Stimulated activated naive CD8-positive, alpha-beta T cell treated with anti-CD3 and anti-CD28 coated beads, Interleukin-15, Interleukin-2, amounts not matched to agents 100 ng/mL and 50 ng/mL, for 24 hours (primary cell): Measurements from ENCODE around the gene RREB1.
A peak's percentile ranks its signal among the peaks of the same experiment; 100 is the strongest.

Experiments used
- H3K27ac Mint-ChIP-seq: one replicate; pipeline ENCODE4 v1.8.0; 2021; ENCODE audit warnings: mild to moderate bottlenecking, mixed read lengths
- H3K27me3 Mint-ChIP-seq: one replicate; pipeline ENCODE4 v1.8.0; 2021; ENCODE audit warnings: mixed read lengths
- H3K36me3 Mint-ChIP-seq: one replicate; pipeline ENCODE4 v1.8.0; 2021; ENCODE audit warnings: low read depth, mixed read lengths
- H3K4me1 Mint-ChIP-seq: one replicate; pipeline ENCODE4 v1.8.0; 2021; ENCODE audit warnings: low read depth, mixed read lengths
- H3K4me3 Mint-ChIP-seq: one replicate; pipeline ENCODE4 v1.8.0; 2021; ENCODE audit warnings: mild to moderate bottlenecking, mixed read lengths
- H3K9me3 Mint-ChIP-seq: one replicate; pipeline ENCODE4 v1.8.0; 2021; ENCODE audit warnings: mixed read lengths

The RREB1 gene

DNA sequence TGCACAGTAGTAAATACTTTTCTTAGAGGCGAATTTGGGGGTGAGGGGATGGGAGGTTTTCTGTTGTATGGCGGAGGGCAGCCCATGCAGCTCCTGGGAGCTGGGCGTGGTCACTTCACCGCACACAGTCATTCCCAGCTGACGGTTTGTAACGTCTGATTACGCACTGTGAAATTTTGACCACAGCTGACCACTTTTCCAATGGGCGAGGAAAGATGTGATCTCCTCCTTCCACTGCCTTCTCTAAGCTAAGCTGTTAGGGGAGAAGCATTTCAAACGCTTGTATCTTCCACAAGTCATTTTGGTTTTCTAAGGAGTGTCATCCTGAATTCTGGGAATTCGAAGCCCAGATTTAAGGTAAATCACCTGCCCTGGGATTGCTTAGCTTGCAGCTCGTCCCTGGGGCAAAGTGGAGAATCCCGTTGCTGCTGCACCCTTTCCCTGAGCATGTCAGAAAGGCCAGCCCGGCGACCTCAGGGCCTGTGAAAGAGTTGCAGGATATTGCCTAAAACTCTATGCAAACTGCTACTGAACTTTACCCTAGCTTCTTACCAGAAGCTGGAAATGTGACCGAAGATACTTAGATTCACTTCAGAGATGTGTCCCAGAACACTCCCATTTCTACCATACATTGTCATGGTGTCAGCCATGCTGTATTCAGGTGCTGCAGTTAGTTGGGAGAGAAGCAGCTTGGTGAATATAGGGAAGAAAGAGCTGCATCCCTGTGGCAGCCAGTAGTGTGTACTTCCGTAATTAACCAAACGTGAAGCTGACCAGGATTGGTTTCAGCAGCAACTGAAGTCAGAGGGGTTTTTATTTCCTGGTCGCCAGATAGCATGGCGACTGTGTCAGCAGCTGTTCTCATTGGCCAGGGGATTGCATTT is 58.9 kb downstream of the RREB1 start:
- H3K36me3 Mint-ChIP-seq = peaks cover 16% of the 10 kb centered on the region
- H3K27ac Mint-ChIP-seq = no peak overlapping the region
- no peaks in the 10 kb centered on the region for H3K9me3 Mint-ChIP-seq
- H3K4me1 Mint-ChIP-seq = peaks cover 55% of the 10 kb centered on the region
- H3K4me3 Mint-ChIP-seq = no peak overlapping the region
- no peaks in the 10 kb centered on the region for H3K27me3 Mint-ChIP-seq

DNA sequence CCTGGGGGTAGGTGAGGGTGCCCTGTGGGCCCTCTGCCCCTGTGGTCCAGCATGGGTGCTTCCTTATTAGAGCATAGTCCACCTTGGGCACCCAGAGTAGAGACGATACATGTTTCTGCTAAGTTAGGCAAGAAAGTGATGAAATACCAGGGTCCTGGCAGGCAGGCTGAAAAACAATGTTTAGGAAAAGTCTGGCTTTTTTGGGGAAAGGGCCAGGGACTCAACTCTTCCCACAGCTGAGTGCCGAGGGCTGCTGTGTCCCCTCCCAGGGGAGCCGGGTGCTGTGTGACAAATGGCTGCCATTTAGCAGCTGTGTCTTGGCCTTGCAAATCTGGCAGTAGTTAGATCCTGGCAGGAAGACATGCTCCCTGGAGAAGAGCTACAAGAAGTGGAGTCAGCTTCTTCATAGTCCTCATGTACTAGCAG is 61.5 kb downstream of the RREB1 start:
- Mint-ChIP-seq H3K27ac (no peak overlapping the region), H3K27me3 (no peaks in the 10 kb centered on the region), H3K4me3 (no peak overlapping the region), H3K36me3 (peaks cover 7% of the 10 kb centered on the region), H3K9me3 (no peaks in the 10 kb centered on the region), H3K4me1 (peaks cover 40% of the 10 kb centered on the region)

DNA sequence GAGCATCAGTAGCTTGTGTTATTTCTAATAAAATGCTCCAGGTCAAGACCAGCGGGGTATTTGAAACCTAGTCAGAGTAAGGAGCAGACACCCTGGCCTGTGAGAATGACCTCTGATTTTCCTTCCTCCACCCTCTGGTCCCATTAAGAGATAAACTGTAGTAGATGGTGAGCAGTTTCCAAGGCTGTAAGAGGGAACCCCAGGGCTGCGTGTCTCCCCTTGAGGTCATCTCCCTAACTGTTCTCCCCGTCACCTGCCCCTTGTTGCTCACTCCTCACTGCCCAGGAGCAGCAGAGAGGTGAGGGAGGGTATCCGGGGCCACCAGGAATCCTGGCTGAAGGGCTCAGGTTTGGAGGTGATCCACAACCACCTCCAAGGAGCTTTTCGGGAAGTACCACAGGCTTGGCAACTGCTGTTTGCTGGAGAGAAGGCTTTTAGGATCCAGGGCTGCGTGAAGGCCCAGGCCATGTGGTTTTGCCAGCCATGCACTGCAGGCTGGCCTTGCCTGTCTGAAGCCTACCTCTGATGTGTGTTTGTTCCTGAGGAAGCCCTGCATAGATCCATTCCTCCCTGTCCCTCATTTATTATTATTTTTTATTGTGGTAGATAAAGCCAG is 62.5 kb downstream of the RREB1 start:
- H3K36me3 Mint-ChIP-seq = peaks cover 7% of the 10 kb centered on the region
- no peak overlapping the region for H3K27ac Mint-ChIP-seq
- H3K27me3 Mint-ChIP-seq = no peaks in the 10 kb centered on the region
- H3K4me1 Mint-ChIP-seq = peaks cover 31% of the 10 kb centered on the region
- H3K4me3 Mint-ChIP-seq = no peak overlapping the region
- no peaks in the 10 kb centered on the region for H3K9me3 Mint-ChIP-seq

DNA sequence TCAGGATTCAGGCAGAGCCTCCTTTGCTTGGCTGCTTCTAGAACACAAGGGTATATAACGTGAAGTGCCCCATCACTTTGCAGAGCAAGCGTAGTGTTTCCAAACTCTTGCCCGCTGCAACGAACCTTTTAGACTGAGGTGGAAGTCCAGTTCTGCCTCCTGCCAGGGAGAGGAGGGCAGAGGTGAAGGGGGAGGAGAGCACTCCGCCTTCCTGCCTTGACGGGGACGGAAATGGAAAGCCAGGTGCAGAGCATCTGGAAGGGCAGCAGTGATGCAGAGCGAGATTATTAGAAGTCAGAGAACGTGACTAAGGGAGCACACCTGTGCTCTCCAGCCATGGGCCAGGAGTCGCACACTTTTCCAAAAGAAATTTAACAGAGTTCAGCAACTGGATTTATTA is 63.4 kb downstream of the RREB1 start:
- peaks cover 24% of the 10 kb centered on the region for H3K4me1 Mint-ChIP-seq
- peaks cover 4% of the 10 kb centered on the region for H3K36me3 Mint-ChIP-seq
- no peaks in the 10 kb centered on the region for H3K27me3 Mint-ChIP-seq
- no peak overlapping the region for H3K4me3 Mint-ChIP-seq
- no peak overlapping the region for H3K27ac Mint-ChIP-seq
- no peaks in the 10 kb centered on the region for H3K9me3 Mint-ChIP-seq

DNA sequence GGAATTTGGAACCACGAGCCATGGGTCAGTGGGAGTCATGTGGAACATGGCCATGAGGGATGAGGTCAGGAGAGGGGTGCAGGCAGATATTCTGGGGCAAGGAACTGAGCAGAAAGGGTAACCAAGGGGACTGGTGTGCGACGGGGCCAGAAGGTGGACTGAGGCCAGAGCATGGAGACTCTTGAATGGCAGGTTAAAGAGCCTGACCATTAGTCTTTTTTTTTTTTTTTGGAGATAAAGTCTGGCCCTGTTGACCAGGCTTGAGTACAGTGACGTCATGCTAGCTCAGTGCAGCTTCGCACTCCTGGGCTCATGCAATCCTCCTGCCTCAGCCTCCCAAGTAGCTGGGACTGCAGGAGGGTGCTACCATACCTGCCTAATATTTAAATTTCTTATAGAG is 64.0 kb downstream of the RREB1 start:
- no peaks in the 10 kb centered on the region for H3K9me3 Mint-ChIP-seq
- H3K36me3 Mint-ChIP-seq = peaks cover 10% of the 10 kb centered on the region
- no peak overlapping the region for H3K4me3 Mint-ChIP-seq
- H3K27ac Mint-ChIP-seq = no peak overlapping the region
- peaks cover 19% of the 10 kb centered on the region for H3K4me1 Mint-ChIP-seq
- no peaks in the 10 kb centered on the region for H3K27me3 Mint-ChIP-seq

DNA sequence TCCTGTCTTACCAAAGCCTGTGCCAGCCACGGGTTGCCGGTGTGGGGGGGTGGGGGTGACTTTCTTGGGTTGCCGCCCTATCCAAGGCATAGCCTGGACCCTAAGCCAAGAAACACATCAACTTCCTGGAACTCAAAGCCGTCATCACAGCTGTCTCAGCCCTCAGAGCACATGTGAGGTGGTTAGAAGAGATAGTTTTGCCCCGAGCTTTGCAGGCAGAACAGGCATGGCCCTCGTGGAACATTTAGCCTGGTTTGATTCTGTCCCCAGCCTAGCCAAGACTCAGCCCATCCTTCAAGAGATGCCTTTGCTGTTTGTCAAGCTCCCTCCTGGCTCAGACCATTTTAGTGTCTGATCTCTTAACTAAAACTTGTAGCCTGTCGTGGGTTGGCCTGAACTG is 64.9 kb downstream of the RREB1 start:
- Mint-ChIP-seq H3K4me3 (no peak overlapping the region), H3K27me3 (no peaks in the 10 kb centered on the region), H3K27ac (no peak overlapping the region), H3K4me1 (peaks cover 15% of the 10 kb centered on the region), H3K36me3 (peaks cover 17% of the 10 kb centered on the region), H3K9me3 (no peaks in the 10 kb centered on the region)

DNA sequence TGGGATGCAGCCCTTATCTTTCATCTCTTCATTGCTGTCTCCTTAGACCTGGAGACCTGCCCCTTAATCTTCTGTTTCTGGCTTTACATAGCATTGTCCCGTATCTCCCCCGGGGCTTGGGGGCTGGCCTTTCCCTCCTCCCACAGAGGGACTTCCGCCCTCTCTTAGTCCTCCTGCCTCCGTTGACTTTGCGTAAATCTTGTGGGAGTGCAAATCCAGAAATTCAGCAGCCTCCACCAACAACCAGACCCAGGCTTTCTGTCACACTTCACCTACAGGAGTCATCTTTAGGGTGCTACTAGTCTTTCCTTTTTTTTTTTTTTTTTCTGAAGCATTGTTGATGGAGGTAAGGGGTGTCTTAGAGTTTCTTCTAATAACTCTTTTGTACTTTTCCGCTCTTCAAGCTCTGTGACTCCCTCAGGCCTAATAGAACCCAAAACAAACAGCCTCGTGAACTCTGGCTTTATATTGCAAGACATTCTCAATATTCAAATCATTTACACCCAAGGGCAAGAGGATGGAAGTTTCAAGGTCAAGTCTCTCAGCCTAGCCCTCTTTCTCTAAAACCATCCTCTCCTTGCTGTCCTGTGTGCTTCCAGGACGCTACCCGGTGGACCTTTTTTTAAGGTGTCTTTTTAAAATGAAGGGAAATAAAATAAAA is 66.2 kb downstream of the RREB1 start:
- Mint-ChIP-seq H3K9me3 (no peaks in the 10 kb centered on the region), H3K4me1 (peaks cover 8% of the 10 kb centered on the region), H3K27ac (no peak overlapping the region), H3K27me3 (no peaks in the 10 kb centered on the region), H3K36me3 (peaks cover 26% of the 10 kb centered on the region), H3K4me3 (no peak overlapping the region)

DNA sequence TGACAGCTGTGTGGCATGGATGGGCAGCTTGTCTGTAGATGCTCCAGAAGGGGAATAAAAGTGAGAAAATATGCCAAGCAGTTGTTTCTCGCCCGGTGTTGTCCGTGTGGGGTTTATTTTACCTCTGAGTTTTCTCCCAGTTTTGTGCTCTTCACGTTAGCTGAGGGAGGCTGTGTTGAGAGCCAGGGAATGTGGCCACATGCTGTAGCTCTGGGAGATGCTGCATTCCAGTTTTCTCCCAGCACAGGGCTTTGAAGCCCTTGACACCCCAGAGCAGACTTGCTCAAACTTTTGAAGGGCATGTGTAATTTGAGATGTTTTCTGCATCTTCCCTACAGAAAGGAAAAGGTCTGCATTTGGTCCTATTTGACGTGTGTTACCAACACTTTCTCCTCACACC is 67.7 kb downstream of the RREB1 start:
- no peaks in the 10 kb centered on the region for H3K9me3 Mint-ChIP-seq
- peaks cover 38% of the 10 kb centered on the region for H3K36me3 Mint-ChIP-seq
- H3K27ac Mint-ChIP-seq = no peak overlapping the region
- no peak overlapping the region for H3K4me3 Mint-ChIP-seq
- H3K27me3 Mint-ChIP-seq = no peaks in the 10 kb centered on the region
- peaks cover 8% of the 10 kb centered on the region for H3K4me1 Mint-ChIP-seq

DNA sequence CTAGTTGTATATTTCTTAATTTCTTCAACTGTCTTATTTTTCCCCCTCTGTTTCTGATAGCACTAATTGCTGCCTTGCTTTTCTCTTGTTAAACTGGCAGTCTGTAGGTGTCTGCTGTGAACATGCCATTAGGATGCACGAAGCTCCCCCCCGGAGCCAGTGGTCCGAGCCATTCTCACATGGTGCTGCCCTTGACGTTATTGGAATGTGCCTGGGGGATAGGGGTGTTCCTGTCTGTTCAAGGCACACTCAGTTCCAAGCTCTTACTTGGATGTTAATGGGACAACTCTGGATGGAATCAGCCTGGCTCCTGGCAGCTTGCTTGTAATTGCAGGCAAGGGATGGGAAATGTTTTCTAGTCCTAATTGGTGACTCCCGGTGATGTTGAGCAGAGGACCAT is 68.4 kb downstream of the RREB1 start:
- Mint-ChIP-seq H3K27ac (no peak overlapping the region), H3K9me3 (no peaks in the 10 kb centered on the region), H3K36me3 (peaks cover 46% of the 10 kb centered on the region), H3K27me3 (no peaks in the 10 kb centered on the region), H3K4me1 (peaks cover 4% of the 10 kb centered on the region), H3K4me3 (no peak overlapping the region)

DNA sequence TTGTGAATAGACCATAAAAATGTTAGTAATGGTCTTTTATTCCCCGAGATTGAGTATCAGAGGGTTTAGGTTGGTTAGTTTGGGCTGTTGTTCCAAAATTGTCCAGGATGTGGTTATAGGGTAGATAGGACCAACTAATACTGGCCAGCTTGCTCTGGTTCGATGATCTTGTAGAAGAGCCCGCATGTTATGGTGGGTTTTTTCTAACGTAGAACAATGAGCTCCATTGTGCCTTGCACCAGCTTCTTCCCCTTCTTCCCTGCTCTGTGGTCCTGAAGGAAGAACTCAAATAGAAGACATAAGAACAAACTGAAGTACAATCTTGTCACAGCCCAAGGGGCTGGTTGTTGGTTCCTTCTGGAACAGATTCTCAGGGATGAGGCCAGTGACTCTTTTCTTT is 70.5 kb downstream of the RREB1 start:
- H3K4me3 Mint-ChIP-seq = no peak overlapping the region
- no peak overlapping the region for H3K27ac Mint-ChIP-seq
- H3K9me3 Mint-ChIP-seq = no peaks in the 10 kb centered on the region
- H3K36me3 Mint-ChIP-seq = peaks cover 62% of the 10 kb centered on the region
- H3K27me3 Mint-ChIP-seq = no peaks in the 10 kb centered on the region
- no peaks in the 10 kb centered on the region for H3K4me1 Mint-ChIP-seq

DNA sequence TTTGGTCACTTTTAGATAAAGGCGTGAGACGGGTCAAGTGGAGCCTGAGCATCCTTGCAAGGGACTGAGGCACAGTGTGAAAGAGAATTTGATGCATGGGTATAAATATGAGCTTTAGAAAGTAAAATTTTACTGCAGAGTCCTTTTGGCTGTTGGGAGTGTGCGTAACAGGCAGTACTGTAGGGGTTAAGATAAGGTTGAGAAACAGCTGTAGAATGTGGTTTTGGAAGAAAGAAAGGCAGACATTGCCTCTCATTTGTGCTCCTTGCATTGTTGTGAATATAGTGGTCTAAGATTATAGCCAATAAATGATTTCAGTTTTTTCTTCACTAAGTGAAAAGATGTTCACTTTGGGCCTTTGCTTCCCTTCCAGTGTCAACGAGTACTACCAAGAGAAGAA is 73.0 kb downstream of the RREB1 start:
- Mint-ChIP-seq H3K27me3 (no peaks in the 10 kb centered on the region), H3K27ac (no peak overlapping the region), H3K36me3 (peaks cover 80% of the 10 kb centered on the region), H3K4me1 (no peaks in the 10 kb centered on the region), H3K9me3 (no peaks in the 10 kb centered on the region), H3K4me3 (no peak overlapping the region)

DNA sequence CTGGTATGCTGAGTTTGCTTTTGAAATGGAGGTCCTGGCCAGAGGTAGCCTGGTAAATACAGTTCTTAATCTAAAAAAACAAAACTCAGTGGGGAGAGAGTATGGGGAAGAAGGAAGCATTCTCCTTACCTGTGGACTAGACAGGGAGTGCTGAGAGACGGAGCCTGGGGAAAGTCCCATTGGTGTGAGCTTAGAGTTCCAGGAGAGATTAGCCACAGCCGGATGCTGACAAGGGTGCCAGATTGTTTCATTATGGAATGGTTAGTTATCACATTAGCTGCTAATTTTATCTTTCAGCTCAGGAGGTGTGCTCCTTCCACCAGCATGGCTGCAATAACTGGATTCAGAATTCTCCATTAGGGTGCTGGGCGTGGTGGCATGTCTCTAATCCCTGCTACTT is 75.9 kb downstream of the RREB1 start:
- Mint-ChIP-seq H3K36me3 (peaks cover 83% of the 10 kb centered on the region), H3K4me3 (no peak overlapping the region), H3K27me3 (no peaks in the 10 kb centered on the region), H3K27ac (no peak overlapping the region), H3K4me1 (peaks cover 7% of the 10 kb centered on the region), H3K9me3 (no peaks in the 10 kb centered on the region)

DNA sequence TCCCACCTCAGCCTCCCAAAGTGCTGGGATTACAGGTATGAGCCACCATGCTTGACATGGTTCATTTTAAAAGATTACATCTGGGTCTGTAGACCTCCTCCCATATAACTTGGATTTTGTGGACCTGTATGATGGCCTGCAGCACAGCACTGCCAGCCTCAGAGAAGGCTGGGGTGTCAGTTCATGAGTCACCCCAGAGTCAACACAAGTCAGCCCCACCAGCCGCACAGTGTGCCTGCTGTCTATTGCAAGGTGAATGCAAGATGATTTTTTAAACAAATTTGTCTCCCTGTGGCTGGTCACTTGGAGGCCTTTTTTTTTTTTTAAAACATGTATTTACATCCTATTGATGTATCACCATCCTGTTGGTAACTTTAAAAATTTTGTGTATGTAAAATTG is 76.7 kb downstream of the RREB1 start:
- peaks cover 84% of the 10 kb centered on the region for H3K36me3 Mint-ChIP-seq
- H3K4me1 Mint-ChIP-seq = peaks cover 11% of the 10 kb centered on the region
- H3K4me3 Mint-ChIP-seq = no peak overlapping the region
- no peak overlapping the region for H3K27ac Mint-ChIP-seq
- no peaks in the 10 kb centered on the region for H3K9me3 Mint-ChIP-seq
- no peaks in the 10 kb centered on the region for H3K27me3 Mint-ChIP-seq

DNA sequence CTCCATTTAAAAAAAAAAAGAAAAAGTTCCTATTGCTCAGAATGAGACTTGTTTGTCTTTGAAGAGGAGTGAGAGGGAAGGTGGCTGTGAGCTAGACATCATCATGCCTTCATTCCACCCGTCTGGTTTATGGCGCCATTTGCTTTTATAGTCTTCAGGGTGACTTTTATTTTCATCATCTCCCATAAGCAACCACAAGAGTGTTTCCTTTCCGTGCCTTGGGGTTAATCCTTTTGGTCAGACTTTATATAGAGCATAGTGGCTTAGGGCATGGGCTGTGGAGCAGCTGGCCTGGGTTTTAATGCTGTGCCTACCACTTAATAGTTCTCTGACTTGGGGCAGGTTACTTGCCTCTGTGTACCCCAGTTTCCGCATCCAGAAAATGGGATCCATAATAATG is 77.8 kb downstream of the RREB1 start:
- no peak overlapping the region for H3K27ac Mint-ChIP-seq
- H3K36me3 Mint-ChIP-seq = peaks cover 86% of the 10 kb centered on the region
- H3K4me3 Mint-ChIP-seq = no peak overlapping the region
- H3K9me3 Mint-ChIP-seq = no peaks in the 10 kb centered on the region
- no peaks in the 10 kb centered on the region for H3K27me3 Mint-ChIP-seq
- peaks cover 11% of the 10 kb centered on the region for H3K4me1 Mint-ChIP-seq

DNA sequence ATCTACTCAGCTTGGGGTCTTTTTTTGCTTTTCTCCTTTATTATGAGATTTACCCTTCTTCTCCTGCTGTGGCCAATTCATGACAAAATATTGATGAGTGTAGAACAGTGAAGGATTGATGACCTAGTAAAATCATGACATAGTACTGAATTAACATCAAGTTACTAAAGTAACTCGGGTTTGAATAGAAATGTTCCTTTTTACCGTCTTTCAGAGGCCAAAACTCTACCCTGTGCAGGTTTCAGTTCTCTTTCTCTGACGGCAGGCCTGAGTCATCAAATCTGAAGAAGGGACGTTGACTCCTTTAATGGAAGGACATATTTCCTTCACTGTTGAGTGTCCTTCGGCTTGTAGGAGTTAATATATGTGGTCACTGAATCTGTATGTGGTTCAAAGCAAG is 80.7 kb downstream of the RREB1 start:
- H3K36me3 Mint-ChIP-seq = peaks cover 87% of the 10 kb centered on the region
- peak overlapping the region; percentile 29 for H3K27ac Mint-ChIP-seq
- H3K4me3 Mint-ChIP-seq = no peak overlapping the region
- no peaks in the 10 kb centered on the region for H3K27me3 Mint-ChIP-seq
- peaks cover 13% of the 10 kb centered on the region for H3K4me1 Mint-ChIP-seq
- H3K9me3 Mint-ChIP-seq = no peaks in the 10 kb centered on the region
